HEK293T (cell line): ENCODE results near the gene ALDH7A1.
"Not testable (repeated sequence)": the region's sequence is repeated elsewhere in the genome, so short reads cannot be mapped to it uniquely, and the experiment has no call there.

Experiments
- CTCF ChIA-PET: fragments of 350-600 bp; formaldehyde crosslinking; extraction: SDS; loops from one replicate; lab custom pipeline; 2021; ENCODE audit warnings: antibody characterized with exemption, inconsistent platforms; lab: Yijun Ruan, JAX
- POLR2A ChIA-PET: fragments of 350-600 bp; formaldehyde crosslinking; extraction: SDS; loops from one replicate; lab custom pipeline; 2020; ENCODE audit warnings: antibody characterized with exemption, inconsistent platforms; lab: Yijun Ruan, JAX
- DNase-seq: peaks from one replicate; pipeline ENCODE4 v3.0.0; 2012; ENCODE audit warnings: mixed read lengths; ENCODE audit errors: extremely low spot score
- ARNT ChIP-seq: fragments of 450-650 bp; IDR thresholded peaks from 2 replicates; pipeline ENCODE4 v1.6.1; 2017; ENCODE audit warnings: mild to moderate bottlenecking
- BHLHE40 ChIP-seq: fragments of 450-650 bp; IDR thresholded peaks from 2 replicates; pipeline ENCODE4 v1.6.1; 2016; ENCODE audit warnings: mild to moderate bottlenecking, moderate library complexity, borderline replicate concordance
- CTBP1 ChIP-seq: fragments of 450-650 bp; IDR thresholded peaks from 2 replicates; pipeline ENCODE4 v1.6.1; 2016; ENCODE audit warnings: borderline replicate concordance
- ELF4 ChIP-seq: fragments of 450-650 bp; IDR thresholded peaks from 2 replicates; pipeline ENCODE4 v1.6.1; 2017; ENCODE audit warnings: antibody characterized with exemption
- FOXA1 ChIP-seq: fragments of 450-650 bp; IDR thresholded peaks from 2 replicates; pipeline ENCODE4 v1.6.1; 2016; ENCODE audit warnings: mild to moderate bottlenecking
- FOXK2 ChIP-seq: fragments of 450-650 bp; IDR thresholded peaks from 2 replicates; pipeline ENCODE4 v1.6.1; 2016; ENCODE audit warnings: mild to moderate bottlenecking
- FOXM1 ChIP-seq: fragments of 450-650 bp; IDR thresholded peaks from 2 replicates; pipeline ENCODE4 v1.6.1; 2017; ENCODE audit warnings: mild to moderate bottlenecking, borderline replicate concordance
- HDGF ChIP-seq: fragments of 450-650 bp; IDR thresholded peaks from 2 replicates; pipeline ENCODE4 v1.6.1; 2017; ENCODE audit warnings: antibody characterized with exemption, borderline replicate concordance
- L3MBTL2 ChIP-seq: fragments of 450-650 bp; conservative IDR thresholded peaks from 2 replicates; pipeline ENCODE4 v1.6.1; 2016; ENCODE audit warnings: mild to moderate bottlenecking
- LEF1 ChIP-seq: fragments of 450-650 bp; IDR thresholded peaks from 2 replicates; pipeline ENCODE4 v1.6.1; 2017; ENCODE audit warnings: mild to moderate bottlenecking, borderline replicate concordance
- NFRKB ChIP-seq: fragments of 450-650 bp; IDR thresholded peaks from 2 replicates; pipeline ENCODE4 v1.6.1; 2016; ENCODE audit warnings: mild to moderate bottlenecking, moderate library complexity
- PKNOX1 ChIP-seq: fragments of 450-650 bp; IDR thresholded peaks from 2 replicates; pipeline ENCODE4 v1.6.1; 2016
- SP1 ChIP-seq: fragments of 450-650 bp; IDR thresholded peaks from 2 replicates; pipeline ENCODE4 v1.6.1; 2017
- SUZ12 ChIP-seq: fragments of 450-650 bp; IDR thresholded peaks from 2 replicates; pipeline ENCODE4 v1.6.1; 2016; ENCODE audit warnings: mild to moderate bottlenecking
- TARDBP ChIP-seq: fragments of 450-650 bp; IDR thresholded peaks from 2 replicates; pipeline ENCODE4 v1.6.1; 2016
- ZNF384 ChIP-seq: fragments of 450-650 bp; IDR thresholded peaks from 2 replicates; pipeline ENCODE4 v1.6.1; 2016

Gene ALDH7A1

GRCh38 chr5:126576974-126577373 is 18.0 kb downstream of the ALDH7A1 start:
- no peak for DNase-seq
- TF ChIP-seq FOXM1 (no peak), PKNOX1 (no peak), FOXA1 (no peak), FOXK2 (no peak), CTBP1 (no peak), L3MBTL2 (no peak)
- POLR2A ChIA-PET = no interaction called here
- CTCF ChIA-PET = no interaction called here

- ChIA-PET CTCF (no interaction called here), POLR2A (interaction anchor here (1.1 kb wide), 1 partner anchor 19 kb away, joined by 4 read pairs; the partner anchor contains the start of gene ALDH7A1)
- TF ChIP-seq FOXK2 (no peak), TARDBP (no peak), NFRKB (no peak), ARNT (no peak)
- no peak for DNase-seq
Observed at GRCh38 chr5:126575644-126576043, 19.4 kb downstream of the ALDH7A1 start.

DNA sequence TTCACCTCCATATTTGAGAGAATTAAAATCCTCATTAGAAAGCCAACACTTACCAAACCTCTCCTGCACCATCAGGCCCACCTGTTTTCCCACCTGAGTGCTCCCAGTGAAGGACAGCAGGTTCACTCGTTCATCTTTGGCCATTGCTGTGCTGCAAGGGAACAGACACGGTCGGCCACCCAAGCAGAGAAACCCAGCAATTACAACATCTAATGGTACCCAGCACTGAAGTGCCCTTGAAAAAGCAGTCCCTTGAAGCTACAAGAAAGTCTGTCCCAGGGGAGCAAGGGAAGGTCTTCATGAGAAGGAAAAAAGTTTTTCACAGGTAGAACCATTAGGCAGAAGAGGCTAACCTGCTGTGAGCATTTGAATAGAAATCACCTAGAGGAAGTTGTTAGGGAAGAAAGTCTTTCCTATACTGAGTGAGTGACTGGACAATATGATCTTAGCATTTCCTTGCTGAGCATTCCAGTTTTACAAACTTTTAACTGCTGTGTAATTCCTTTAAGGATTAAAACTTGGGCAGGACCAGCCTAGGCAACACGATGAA is 26.7 kb downstream of the ALDH7A1 start:
- POLR2A ChIA-PET = no interaction called here
- CTCF ChIA-PET = interaction anchor here (0.7 kb wide), 1 partner anchor 13 kb away, joined by 3 read pairs; no protein-coding TSS in a partner anchor

GRCh38 chr5:126562823-126563222 is 32.2 kb downstream of the ALDH7A1 start:
- TF ChIP-seq ELF4 (no peak), SUZ12 (no peak), HDGF (no peak), TARDBP (no peak), CTBP1 (no peak), BHLHE40 (no peak), PKNOX1 (no peak), NFRKB (no peak), ARNT (no peak), FOXM1 (no peak), L3MBTL2 (no peak), FOXK2 (no peak), ZNF384 (no peak), LEF1 (no peak), FOXA1 (no peak), SP1 (no peak)
- ChIA-PET POLR2A (no interaction called here), CTCF (no interaction called here)
- DNase-seq = no peak

More for the DNA sequence above, 26.7 kb downstream of the ALDH7A1 start:
- no peak for DNase-seq
- no peak for TF ChIP-seq LEF1
- no peak for TF ChIP-seq PKNOX1
- no peak for TF ChIP-seq FOXM1
- no peak for TF ChIP-seq SP1
- TF ChIP-seq SUZ12 = no peak
- no peak for TF ChIP-seq CTBP1
- TF ChIP-seq BHLHE40 = no peak

DNA sequence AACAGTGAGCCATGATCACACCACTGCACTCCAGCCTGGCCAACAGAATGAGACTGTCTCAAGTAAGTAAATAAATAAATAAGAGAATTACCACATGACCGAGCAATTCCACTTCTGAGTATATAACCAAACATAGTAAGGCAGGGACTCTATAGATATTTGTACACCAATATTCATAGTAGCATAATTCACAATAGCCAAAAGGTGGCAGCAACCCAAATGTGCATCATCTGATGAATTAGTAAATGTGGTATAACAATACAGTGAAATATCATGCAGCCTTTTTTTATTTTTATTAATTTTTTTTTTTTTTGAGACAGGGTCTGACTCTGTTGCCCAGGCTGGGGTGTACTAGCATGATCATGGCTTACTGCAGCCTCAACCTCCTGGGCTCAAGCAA is 33.1 kb downstream of the ALDH7A1 start:
- TF ChIP-seq ELF4 (no peak), ZNF384 (no peak), L3MBTL2 (no peak), CTBP1 (no peak), BHLHE40 (no peak)
- no peak for DNase-seq
- ChIA-PET POLR2A (no interaction called here), CTCF (no interaction called here)

GRCh38 chr5:126555101-126555500 is 39.9 kb downstream of the ALDH7A1 start:
- CTCF ChIA-PET, DNase-seq, POLR2A ChIA-PET: not testable (repeated sequence)

GRCh38 chr5:126552614-126553013 is 42.4 kb downstream of the ALDH7A1 start:
- DNase-seq = no peak
- CTCF ChIA-PET = no interaction called here
- TF ChIP-seq FOXA1 (no peak), SUZ12 (no peak), PKNOX1 (no peak)
- POLR2A ChIA-PET = no interaction called here
